ENCODE results near the gene NECAB2. TPM values are rescaled to one million over a fixed set of nuclear protein-coding genes. Genes with fewer than 3 reads are reported as not detected.

Gene NECAB2
- total and polyA plus RNA-seq, 7 donors: 0.04 to 0.13 (median 0.09) TPM; not detected in 4

DNA sequence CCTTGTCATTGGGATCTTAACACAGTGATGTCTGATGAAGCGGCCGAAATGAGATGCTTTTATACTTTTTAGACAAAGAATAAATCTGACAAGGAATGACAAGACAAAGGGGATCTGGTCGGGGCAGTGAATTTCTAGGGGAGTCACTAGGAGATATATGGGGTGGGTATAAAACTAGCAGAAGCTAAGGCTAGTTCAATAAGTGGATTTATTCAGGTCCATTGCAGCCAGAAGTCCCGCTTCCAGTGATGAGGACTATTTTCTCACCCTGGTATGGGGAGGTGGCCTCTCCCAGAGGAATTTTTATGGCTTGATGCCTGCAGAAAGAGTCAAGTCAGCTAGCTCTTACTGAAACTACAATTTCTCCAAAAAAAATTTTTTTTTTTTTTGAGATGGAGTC is 50.7 kb downstream of the NECAB2 start:
- Histone ChIP-seq H3K36me3 (ENCODE audit: insufficient read depth in 1 of 2, low read depth in 1 of 2) (no peaks in the 10 kb centered on the region), H3K4me1 (no peaks in the 10 kb centered on the region), H3K4me3 (no peak overlapping the region), H3K9me3 (peaks cover 4% of the 10 kb centered on the region), H3K27ac (no peak overlapping the region), H3K27me3 (ENCODE audit: insufficient read depth in 3 of 3, low read length in 2 of 3) (peaks cover 0 to 10% (median 4%) of the 10 kb centered on the region in 3 donors)
- WGBS, 3 donors: 89 to 94% (median 91%) methylated on average over 4 of the region's 4 CpGs
- intact Hi-C loops (cut with DNase I): no loop called here
- ATAC-seq: no peak
- TF ChIP-seq, protein P1, sequence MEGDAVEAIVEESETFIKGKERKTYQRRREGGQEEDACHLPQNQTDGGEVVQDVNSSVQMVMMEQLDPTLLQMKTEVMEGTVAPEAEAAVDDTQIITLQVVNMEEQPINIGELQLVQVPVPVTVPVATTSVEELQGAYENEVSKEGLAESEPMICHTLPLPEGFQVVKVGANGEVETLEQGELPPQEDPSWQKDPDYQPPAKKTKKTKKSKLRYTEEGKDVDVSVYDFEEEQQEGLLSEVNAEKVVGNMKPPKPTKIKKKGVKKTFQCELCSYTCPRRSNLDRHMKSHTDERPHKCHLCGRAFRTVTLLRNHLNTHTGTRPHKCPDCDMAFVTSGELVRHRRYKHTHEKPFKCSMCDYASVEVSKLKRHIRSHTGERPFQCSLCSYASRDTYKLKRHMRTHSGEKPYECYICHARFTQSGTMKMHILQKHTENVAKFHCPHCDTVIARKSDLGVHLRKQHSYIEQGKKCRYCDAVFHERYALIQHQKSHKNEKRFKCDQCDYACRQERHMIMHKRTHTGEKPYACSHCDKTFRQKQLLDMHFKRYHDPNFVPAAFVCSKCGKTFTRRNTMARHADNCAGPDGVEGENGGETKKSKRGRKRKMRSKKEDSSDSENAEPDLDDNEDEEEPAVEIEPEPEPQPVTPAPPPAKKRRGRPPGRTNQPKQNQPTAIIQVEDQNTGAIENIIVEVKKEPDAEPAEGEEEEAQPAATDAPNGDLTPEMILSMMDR (IDR thresholded peaks at IDR 0.05): no peak
- DNase-seq: no peak

DNA sequence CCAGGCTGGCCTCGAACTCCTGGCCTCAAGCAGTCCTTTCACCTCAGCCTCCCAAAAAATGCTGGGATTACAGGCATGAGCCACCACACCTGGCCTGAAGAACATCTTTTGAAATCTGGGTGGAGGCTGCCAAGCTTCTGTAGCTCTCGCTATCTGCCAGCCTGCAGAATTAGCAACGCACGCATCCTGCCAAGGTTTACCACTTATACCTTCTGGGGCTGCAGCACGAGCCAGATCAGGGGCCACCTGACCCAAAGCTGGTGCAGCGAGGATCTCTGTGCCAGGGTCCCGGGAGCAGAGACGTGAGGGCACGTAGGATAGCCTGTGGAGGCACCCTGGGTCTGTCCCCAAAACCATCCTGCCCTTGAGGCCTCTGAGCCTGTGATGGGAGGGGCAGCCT is 52.3 kb downstream of the NECAB2 start:
- no peak for ATAC-seq

DNA sequence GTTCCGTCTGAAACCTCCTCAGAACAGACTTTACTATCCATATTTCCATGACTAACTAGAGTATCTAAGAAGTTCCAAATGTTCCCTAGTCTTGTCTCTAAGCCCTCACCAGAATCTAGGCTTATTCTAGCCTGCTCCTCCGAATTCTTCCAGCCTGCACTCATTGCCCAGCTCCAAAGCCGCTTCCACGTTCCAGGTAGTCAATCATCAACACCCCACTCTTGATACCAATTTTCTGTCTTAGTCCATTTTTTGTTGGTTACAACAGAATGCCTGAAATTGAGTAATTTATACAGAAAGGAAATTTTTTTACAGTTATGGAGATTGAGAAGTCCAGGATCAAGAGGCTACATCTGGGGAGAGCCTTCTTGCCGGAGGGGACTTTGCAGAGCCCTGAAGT is 53.4 kb downstream of the NECAB2 start:
- H3K36me3 ChIP-seq (ENCODE audit: insufficient read depth in 1 of 2, low read depth in 1 of 2): no peaks in the 10 kb centered on the region
- WGBS, 3 donors: 75 to 92% (median 89%) methylated on average over 5 of the region's 5 CpGs

More for the DNA sequence above, 52.3 kb downstream of the NECAB2 start:
- DNase-seq: no peak
- Histone ChIP-seq H3K36me3 (ENCODE audit: insufficient read depth in 1 of 2, low read depth in 1 of 2) (no peaks in the 10 kb centered on the region), H3K4me1 (no peaks in the 10 kb centered on the region), H3K27me3 (ENCODE audit: insufficient read depth in 3 of 3, low read length in 2 of 3) (peaks cover 0 to 7% (median 4%) of the 10 kb centered on the region in 3 donors), H3K27ac (no peak overlapping the region), H3K9me3 (peaks cover 4% of the 10 kb centered on the region), H3K4me3 (no peak overlapping the region)
- WGBS, 3 donors: 61 to 68% (median 62%) methylated on average over 9 of the region's 9 CpGs
- TF ChIP-seq, protein P1 (IDR thresholded peaks at IDR 0.05): no peak
- intact Hi-C loops (cut with DNase I): no loop called here

DNA sequence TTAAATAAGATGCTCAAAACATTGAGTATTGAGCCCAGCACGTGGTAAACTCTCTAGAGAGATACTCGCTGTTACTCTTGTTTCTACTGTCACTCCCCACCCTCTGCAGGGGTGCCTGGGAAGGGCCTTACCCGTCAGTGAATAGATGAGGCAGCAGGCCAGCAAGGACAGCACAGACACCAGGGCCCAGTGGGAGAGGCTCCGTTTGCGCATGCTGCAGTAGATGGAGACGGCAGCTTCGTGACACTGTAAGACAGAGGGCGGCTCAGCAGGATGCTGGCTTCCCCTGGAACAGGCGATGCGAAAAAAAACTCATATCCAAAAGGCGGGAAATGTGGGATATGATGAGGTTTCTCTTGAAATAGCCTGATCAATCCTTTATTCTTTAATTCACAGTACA is 54.6 kb downstream of the NECAB2 start:
- H3K9me3 ChIP-seq: peaks cover 4% of the 10 kb centered on the region
- intact Hi-C loops (cut with DNase I): no loop called here
- WGBS, 3 donors: 68 to 76% (median 72%) methylated on average over 11 of the region's 11 CpGs

More for the DNA sequence above, 53.4 kb downstream of the NECAB2 start:
- Histone ChIP-seq H3K4me3 (no peak overlapping the region), H3K27ac (no peak overlapping the region), H3K4me1 (no peaks in the 10 kb centered on the region), H3K27me3 (ENCODE audit: insufficient read depth in 3 of 3, low read length in 2 of 3) (peaks cover 0 to 6% (median 0%) of the 10 kb centered on the region in 3 donors), H3K9me3 (peaks cover 4% of the 10 kb centered on the region)
- TF ChIP-seq, protein P1 (IDR thresholded peaks at IDR 0.05): no peak
- intact Hi-C loops (cut with DNase I): no loop called here
- ATAC-seq (no peak), DNase-seq (no peak)

More for the DNA sequence above, 54.6 kb downstream of the NECAB2 start:
- DNase-seq: no peak
- Histone ChIP-seq H3K36me3 (ENCODE audit: insufficient read depth in 1 of 2, low read depth in 1 of 2) (no peaks in the 10 kb centered on the region), H3K4me1 (no peaks in the 10 kb centered on the region), H3K4me3 (no peak overlapping the region), H3K27ac (no peak overlapping the region), H3K27me3 (ENCODE audit: insufficient read depth in 3 of 3, low read length in 2 of 3) (peaks cover 0 to 6% (median 0%) of the 10 kb centered on the region in 3 donors)
- no peak for ATAC-seq
- TF ChIP-seq, protein P1 (IDR thresholded peaks at IDR 0.05): no peak
